ENCODE measurements around the gene IGF2R.

Gene IGF2R

DNA sequence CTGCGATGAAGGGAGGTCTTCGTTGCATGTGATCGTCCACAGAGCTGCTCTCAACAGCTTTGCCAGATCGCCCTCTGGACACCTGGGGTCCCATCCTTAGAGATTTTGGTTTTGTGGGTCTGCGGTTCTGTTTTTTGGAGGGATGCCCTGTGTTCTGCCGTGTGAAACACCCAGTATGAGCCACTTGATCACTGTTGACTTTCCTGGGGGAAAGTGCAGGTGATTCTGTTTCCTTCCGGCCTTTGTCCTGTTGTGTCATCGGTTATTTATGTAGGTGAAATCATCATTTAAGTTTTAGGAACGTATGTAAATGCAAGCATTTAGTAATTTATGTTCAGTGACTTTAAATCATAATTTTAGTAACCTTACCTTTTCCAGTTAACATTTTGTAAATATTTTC lies 96.3 kb downstream of the IGF2R start:
- peaks cover 51% of the 10 kb centered on the region for H3K36me3 ChIP-seq (ENCODE audit: control insufficient read depth, low read length)

GRCh38 chr6:160067564-160067963 lies 98.7 kb downstream of the IGF2R start:
- Histone ChIP-seq H3K4me2 (ENCODE audit: low read length) (no peak overlapping the region), H3K79me2 (ENCODE audit: control insufficient read depth, low read length) (no peaks in the 10 kb centered on the region), H3K4me1 (ENCODE audit: control insufficient read depth, low read length) (peaks cover 15% of the 10 kb centered on the region), H3K4me3 (ENCODE audit: low read length) (no peak overlapping the region), H3K27me3 (ENCODE audit: control insufficient read depth, low read length) (no peaks in the 10 kb centered on the region), H3K9me3 (ENCODE audit: control insufficient read depth, insufficient read depth, low read length) (no peaks in the 10 kb centered on the region), H3F3A (ENCODE audit: control insufficient read depth, insufficient read depth) (no peaks in the 10 kb centered on the region), H3K36me3 (ENCODE audit: control insufficient read depth, low read length) (peaks cover 52% of the 10 kb centered on the region), H4K20me1 (ENCODE audit: control insufficient read depth, insufficient read depth, low read depth, low read length) (no peaks in the 10 kb centered on the region; the same call in 1 of the 2 replicates), H3K9me2 (replicated peaks; ENCODE audit: control insufficient read depth, low read length) (no peaks in the 10 kb centered on the region), H3K27ac (ENCODE audit: low read depth, low read length) (no peak overlapping the region)
- TF ChIP-seq, protein P1, sequence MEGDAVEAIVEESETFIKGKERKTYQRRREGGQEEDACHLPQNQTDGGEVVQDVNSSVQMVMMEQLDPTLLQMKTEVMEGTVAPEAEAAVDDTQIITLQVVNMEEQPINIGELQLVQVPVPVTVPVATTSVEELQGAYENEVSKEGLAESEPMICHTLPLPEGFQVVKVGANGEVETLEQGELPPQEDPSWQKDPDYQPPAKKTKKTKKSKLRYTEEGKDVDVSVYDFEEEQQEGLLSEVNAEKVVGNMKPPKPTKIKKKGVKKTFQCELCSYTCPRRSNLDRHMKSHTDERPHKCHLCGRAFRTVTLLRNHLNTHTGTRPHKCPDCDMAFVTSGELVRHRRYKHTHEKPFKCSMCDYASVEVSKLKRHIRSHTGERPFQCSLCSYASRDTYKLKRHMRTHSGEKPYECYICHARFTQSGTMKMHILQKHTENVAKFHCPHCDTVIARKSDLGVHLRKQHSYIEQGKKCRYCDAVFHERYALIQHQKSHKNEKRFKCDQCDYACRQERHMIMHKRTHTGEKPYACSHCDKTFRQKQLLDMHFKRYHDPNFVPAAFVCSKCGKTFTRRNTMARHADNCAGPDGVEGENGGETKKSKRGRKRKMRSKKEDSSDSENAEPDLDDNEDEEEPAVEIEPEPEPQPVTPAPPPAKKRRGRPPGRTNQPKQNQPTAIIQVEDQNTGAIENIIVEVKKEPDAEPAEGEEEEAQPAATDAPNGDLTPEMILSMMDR (IDR thresholded peaks at IDR 0.05; ENCODE audit: low read depth, low read length, poor library complexity, severe bottlenecking), result no peak
- TF ChIP-seq EZH2phosphoT487 (IDR thresholded peaks at IDR 0.05; ENCODE audit: borderline replicate concordance, low read length), result no peak

More for the DNA sequence above, 96.3 kb downstream of the IGF2R start:
- Histone ChIP-seq H3K4me3 (ENCODE audit: low read length) (no peak overlapping the region), H3K27ac (ENCODE audit: low read depth, low read length) (no peak overlapping the region), H3K9me2 (replicated peaks; ENCODE audit: control insufficient read depth, low read length) (no peaks in the 10 kb centered on the region), H3K27me3 (ENCODE audit: control insufficient read depth, low read length) (no peaks in the 10 kb centered on the region), H3K9me3 (ENCODE audit: control insufficient read depth, insufficient read depth, low read length) (no peaks in the 10 kb centered on the region), H3K79me2 (ENCODE audit: control insufficient read depth, low read length) (no peaks in the 10 kb centered on the region), H3K4me2 (ENCODE audit: low read length) (no peak overlapping the region), H4K20me1 (ENCODE audit: control insufficient read depth, insufficient read depth, low read depth, low read length) (no peaks in the 10 kb centered on the region; the same call in 1 of the 2 replicates), H3F3A (ENCODE audit: control insufficient read depth, insufficient read depth) (no peaks in the 10 kb centered on the region), H3K4me1 (ENCODE audit: control insufficient read depth, low read length) (peaks cover 15% of the 10 kb centered on the region)
- TF ChIP-seq EZH2phosphoT487 (IDR thresholded peaks at IDR 0.05; ENCODE audit: borderline replicate concordance, low read length), result no peak
- TF ChIP-seq, protein P1 (IDR thresholded peaks at IDR 0.05; ENCODE audit: low read depth, low read length, poor library complexity, severe bottlenecking), result no peak

- Histone ChIP-seq H3K4me3 (ENCODE audit: low read length) (no peak overlapping the region), H3K36me3 (ENCODE audit: control insufficient read depth, low read length) (peaks cover 58% of the 10 kb centered on the region), H3K79me2 (ENCODE audit: control insufficient read depth, low read length) (no peaks in the 10 kb centered on the region), H3K9me2 (replicated peaks; ENCODE audit: control insufficient read depth, low read length) (no peaks in the 10 kb centered on the region), H3K27ac (ENCODE audit: low read depth, low read length) (no peak overlapping the region), H3K27me3 (ENCODE audit: control insufficient read depth, low read length) (no peaks in the 10 kb centered on the region), H4K20me1 (ENCODE audit: control insufficient read depth, insufficient read depth, low read depth, low read length) (no peaks in the 10 kb centered on the region; the same call in 1 of the 2 replicates), H3K4me2 (ENCODE audit: low read length) (no peak overlapping the region), H3F3A (ENCODE audit: control insufficient read depth, insufficient read depth) (no peaks in the 10 kb centered on the region), H3K4me1 (ENCODE audit: control insufficient read depth, low read length) (peaks cover 15% of the 10 kb centered on the region), H3K9me3 (ENCODE audit: control insufficient read depth, insufficient read depth, low read length) (no peaks in the 10 kb centered on the region)
- TF ChIP-seq EZH2phosphoT487 (IDR thresholded peaks at IDR 0.05; ENCODE audit: borderline replicate concordance, low read length), result no peak
- TF ChIP-seq, protein P1 (IDR thresholded peaks at IDR 0.05; ENCODE audit: low read depth, low read length, poor library complexity, severe bottlenecking), result no peak
Measured at GRCh38 chr6:160068346-160068745, 99.5 kb downstream of the IGF2R start.
